H1 (cell line): ENCODE results near the gene SLX4IP. TPM values are rescaled to one million over a fixed set of nuclear protein-coding genes. Genes with fewer than 3 reads are reported as not detected.
A peak's percentile ranks its signal among the peaks of the same experiment; 100 is the strongest.

Experiments
- CTCF ChIA-PET: fragments of 300-600 bp; sonication (Branson Sonifier 250); formaldehyde crosslinking; loops from one replicate; lab custom pipeline; 2021; ENCODE audit not compliant: partially characterized antibody; lab: Charles Lee
- POLR2A ChIA-PET: fragments of 300-600 bp; sonication (Branson Sonifier 250); formaldehyde crosslinking; loops from one replicate; lab custom pipeline; 2021; ENCODE audit warnings: inconsistent platforms; ENCODE audit not compliant: partially characterized antibody; lab: Charles Lee
- DNase-seq, 2 experiments: peaks; one replicate each; pipeline versions ENCODE4 v3.0.0 to v3.0.0-alpha.2; 2010 to 2022; ENCODE audit warnings: low spot score in 2 of 2, low read depth in 1 of 2, mixed read lengths in 1 of 2
- FAIRE-seq: peaks from 2 replicates; lab custom pipeline; 2011; peaks lifted over from hg19 to GRCh38; lab: Jason Lieb, UNC
- H2AFZ ChIP-seq: 2 replicates; pipeline ENCODE4 v1.8.1; 2012; ENCODE audit warnings: low read length, inconsistent platforms
- H2AK5ac ChIP-seq: 2 replicates; pipeline ENCODE4 v1.6.1; 2013; ENCODE audit warnings: low read depth, low read length
- H2BK120ac ChIP-seq: replicated peaks from 2 replicates; pipeline ENCODE3; 2013; ENCODE audit warnings: low read depth, low read length, inconsistent platforms
- H2BK12ac ChIP-seq: 2 replicates; pipeline ENCODE4 v1.6.1; 2013; ENCODE audit warnings: low read depth, low read length
- H2BK15ac ChIP-seq: 2 replicates; pipeline ENCODE4 v1.6.1; 2013; ENCODE audit warnings: low read length
- H2BK20ac ChIP-seq: 2 replicates; pipeline ENCODE4 v1.6.1; 2013; ENCODE audit warnings: low read length
- H2BK5ac ChIP-seq: 2 replicates; pipeline ENCODE4 v1.6.1; 2013; ENCODE audit warnings: low read depth, low read length
- H3K14ac ChIP-seq: 2 replicates; pipeline ENCODE4 v1.6.1; 2013; ENCODE audit warnings: inconsistent platforms; ENCODE audit not compliant: insufficient read length
- H3K18ac ChIP-seq: 2 replicates; pipeline ENCODE4 v1.6.1; 2013; ENCODE audit warnings: low read length; ENCODE audit errors: extremely low read depth
- H3K23ac ChIP-seq: 2 replicates; pipeline ENCODE4 v1.6.1; 2013; ENCODE audit warnings: inconsistent platforms; ENCODE audit not compliant: insufficient read length
- H3K23me2 ChIP-seq: 2 replicates; pipeline ENCODE4 v1.6.1; 2013; ENCODE audit warnings: low read depth, low read length
- H3K27ac ChIP-seq: 2 replicates; pipeline ENCODE4 v1.6.1; 2011; ENCODE audit warnings: low read depth, low read length, inconsistent platforms
- H3K27me3 ChIP-seq, 4 experiments: replicated peaks in 1 of 4; 1 replicate in 1 of 4; 2 replicates in 3 of 4; pipeline versions ENCODE4 v1.6.1 to v1.8.1; 2011 to 2013; ENCODE audit warnings: low read length in 3 of 4, mild to moderate bottlenecking in 3 of 4, inconsistent platforms in 2 of 4, mixed read lengths in 2 of 4, moderate library complexity in 1 of 4; ENCODE audit not compliant: control insufficient read depth in 3 of 4, insufficient read depth in 3 of 4; ENCODE audit errors: extremely low read depth in 1 of 4
- H3K36me3 ChIP-seq, 4 experiments: 2 replicates each; pipeline versions ENCODE4 v1.6.1 to v1.8.1; 2011 to 2013; ENCODE audit warnings: mild to moderate bottlenecking in 4 of 4, low read length in 3 of 4, moderate library complexity in 2 of 4, control low read depth in 1 of 4, inconsistent platforms in 1 of 4; ENCODE audit not compliant: insufficient read depth in 4 of 4, control insufficient read depth in 2 of 4
- H3K4ac ChIP-seq: replicated peaks from 2 replicates; pipeline ENCODE3; 2013; ENCODE audit warnings: low read length, low read depth, mixed read lengths, inconsistent platforms; ENCODE audit not compliant: insufficient read length
- H3K4me1 ChIP-seq, 4 experiments: replicated peaks in 1 of 4; 1 replicate in 1 of 4; 2 replicates in 3 of 4; pipeline versions ENCODE4 v1.6.1 to v1.8.1; 2011 to 2013; ENCODE audit warnings: low read length in 3 of 4, inconsistent platforms in 2 of 4, mixed read lengths in 1 of 4; ENCODE audit not compliant: insufficient read depth in 4 of 4, control insufficient read depth in 3 of 4
- H3K4me2 ChIP-seq, 2 experiments: 2 replicates each; pipeline versions ENCODE4 v1.6.1 to v1.8.1; 2011 to 2013; ENCODE audit warnings: low read depth in 2 of 2, low read length in 2 of 2, control low read depth in 1 of 2, inconsistent platforms in 1 of 2, mild to moderate bottlenecking in 1 of 2; ENCODE audit not compliant: insufficient read depth in 1 of 2
- H3K4me3 ChIP-seq, 4 experiments: fragments of 200-600, 300-600 bp in 1 of 4; sonication (generic), shearing (Covaris generic), sonication (Bioruptor Twin) in 1 of 4; 2 replicates each; pipeline versions ENCODE4 v1.5.1 to v1.8.1; 2011 to 2016; ENCODE audit warnings: low read length in 4 of 4, low read depth in 3 of 4, control low read depth in 2 of 4, inconsistent platforms in 2 of 4, mild to moderate bottlenecking in 2 of 4, mixed read lengths in 1 of 4, moderate library complexity in 1 of 4; ENCODE audit not compliant: insufficient read depth in 2 of 4; ENCODE audit errors: extremely low read depth in 1 of 4
- H3K56ac ChIP-seq: replicated peaks from 2 replicates; pipeline ENCODE3; 2013; ENCODE audit warnings: low read depth, mild to moderate bottlenecking, mixed read lengths, low read length, inconsistent platforms; ENCODE audit not compliant: insufficient read length
- H3K79me1 ChIP-seq: 2 replicates; pipeline ENCODE4 v1.6.1; 2013; ENCODE audit warnings: low read depth, low read length, control low read depth
- H3K79me2 ChIP-seq, 2 experiments: 2 replicates each; pipeline versions ENCODE4 v1.6.1 to v1.8.1; 2012 to 2013; ENCODE audit warnings: low read length in 2 of 2, mild to moderate bottlenecking in 2 of 2, inconsistent platforms in 1 of 2; ENCODE audit not compliant: insufficient read depth in 2 of 2, control insufficient read depth in 1 of 2
- H3K9ac ChIP-seq, 4 experiments: replicated peaks in 1 of 4; 1 replicate in 1 of 4; 2 replicates in 3 of 4; pipeline versions ENCODE4 v1.6.1 to v1.8.1; 2011 to 2013; ENCODE audit warnings: low read depth in 3 of 4, low read length in 3 of 4, control low read depth in 2 of 4, mild to moderate bottlenecking in 2 of 4, moderate library complexity in 2 of 4, inconsistent platforms in 1 of 4; ENCODE audit errors: extremely low read depth in 1 of 4
- H3K9me3 ChIP-seq, 2 experiments: 2 replicates each; pipeline versions ENCODE4 v1.6.1 to v1.8.1; 2012 to 2013; ENCODE audit warnings: mild to moderate bottlenecking in 2 of 2, moderate library complexity in 2 of 2, control low read depth in 1 of 2, inconsistent platforms in 1 of 2, low read depth in 1 of 2, low read length in 1 of 2, mixed read lengths in 1 of 2; ENCODE audit not compliant: insufficient read depth in 2 of 2
- H4K20me1 ChIP-seq, 2 experiments: replicated peaks in 1 of 2; 2 replicates each; pipeline versions ENCODE3 to v1.8.1; 2011 to 2013; ENCODE audit warnings: inconsistent platforms in 2 of 2, low read length in 2 of 2, mild to moderate bottlenecking in 1 of 2; ENCODE audit not compliant: insufficient read depth in 2 of 2, control insufficient read depth in 1 of 2
- H4K5ac ChIP-seq: 2 replicates; pipeline ENCODE4 v1.6.1; 2013; ENCODE audit warnings: low read length, low read depth, mixed read lengths, inconsistent platforms; ENCODE audit not compliant: insufficient read length
- H4K8ac ChIP-seq: 2 replicates; pipeline ENCODE4 v1.8.0; 2013; ENCODE audit warnings: mild to moderate bottlenecking, moderate library complexity, low read length, inconsistent platforms; ENCODE audit not compliant: insufficient read depth; ENCODE audit errors: extremely low read depth
- H4K91ac ChIP-seq: replicated peaks from 2 replicates; pipeline ENCODE3; 2013; ENCODE audit warnings: low read length, mixed read lengths, inconsistent platforms; ENCODE audit not compliant: insufficient read length
- SP4 ChIP-seq: IDR thresholded peaks from 2 replicates; pipeline ENCODE4 v1.6.1; 2012; ENCODE audit warnings: low read length, inconsistent platforms
- polyA plus RNA-seq, 7 experiments: library from polyadenylated mRNA; depleted of rRNA in 3 of 7; stranded (reverse) in 5 of 7; unstranded in 2 of 7; fragments of >200 nt in 5 of 7; fragments of 200-250 nt in 2 of 7; gene quantifications; 1 replicate in 5 of 7; 2 replicates in 1 of 7; 4 replicates in 1 of 7; pipeline versions ENCODE4 v1.2.1 to v1.2.3, GENCODE V29; 2011 to 2013; ENCODE audit warnings: missing spikeins in 2 of 7, mixed read lengths in 2 of 7
- total RNA-seq: library from RNA; stranded (reverse); fragmentation: NEBNext Ultra II Directional; extraction: Animal tissue kit (Norgen Biotek cat#: 25700); gene quantifications from 2 replicates; pipeline ENCODE4 v1.2.1, GENCODE V29; 2021
- TF ChIP-seq, protein P1 (sequence below): IDR thresholded peaks from 2 replicates; pipeline ENCODE4 v1.6.1; 2012; ENCODE audit warnings: inconsistent platforms

The SLX4IP gene
- total and polyA plus RNA-seq, 2 of the 8 experiments (the other 6 are each of a cell fraction or from before 2014, with no cell fraction given) = 2.4 to 8.7 TPM

DNA sequence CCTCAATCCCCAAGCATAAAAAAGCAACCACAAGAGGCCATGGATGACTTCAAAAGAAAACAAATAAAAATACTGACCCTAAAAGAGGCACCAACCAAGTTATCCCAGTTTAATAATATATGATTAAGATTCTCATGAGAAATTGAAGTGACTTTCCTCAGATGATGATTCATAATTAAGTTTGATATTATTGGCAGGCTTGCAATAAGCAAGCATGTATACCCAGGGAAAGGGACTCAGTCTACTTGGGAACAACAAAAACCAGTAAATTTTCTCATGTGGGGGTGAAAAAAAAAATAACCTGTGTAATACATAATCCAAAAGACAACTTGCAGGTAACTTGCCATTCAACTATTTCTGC, 219.1 kb downstream of the SLX4IP start:
- no peak overlapping the region for H4K8ac ChIP-seq
- H2BK15ac ChIP-seq = no peak overlapping the region
- peaks cover 0 to 50% of the 10 kb centered on the region in 2 experiments; a peak in 2 of 4 replicates for H3K79me2 ChIP-seq
- H3K4me2 ChIP-seq = peak overlapping the region in 1 of 2 experiments; percentile 44; a peak in 1 of 4 replicates
- H2BK5ac ChIP-seq = no peak overlapping the region
- no peak overlapping the region for H3K4ac ChIP-seq
- ChIA-PET POLR2A (interaction anchor here (2.1 kb wide), 1 partner anchor 18 kb away, joined by 4 read pairs; no protein-coding TSS in a partner anchor), CTCF (interaction anchor here (1.1 kb wide), 1 partner anchor 10 kb away, joined by 3 read pairs; no protein-coding TSS in a partner anchor)
- H3K27me3 ChIP-seq = no peaks in the 10 kb centered on the region
- peaks cover 6 to 21% of the 10 kb centered on the region in 2 experiments for H4K20me1 ChIP-seq
- H2AFZ ChIP-seq = no peak overlapping the region
- no peak overlapping the region for H3K4me3 ChIP-seq
- H2BK120ac ChIP-seq = no peak overlapping the region
- H3K23ac ChIP-seq = no peak overlapping the region
- no peaks in the 10 kb centered on the region for H3K9me3 ChIP-seq
- no peak overlapping the region for H3K14ac ChIP-seq
- H3K23me2 ChIP-seq = no peaks in the 10 kb centered on the region
- H3K18ac ChIP-seq = no peak overlapping the region
- H3K79me1 ChIP-seq = peaks cover 13% of the 10 kb centered on the region
- no peak overlapping the region; the same call in 1 of the 2 replicates for H2AK5ac ChIP-seq
- H3K36me3 ChIP-seq = peaks cover 2 to 71% (median 24%) of the 10 kb centered on the region in 4 experiments; a peak in 6 of 8 replicates
- H3K4me1 ChIP-seq = peaks cover 9 to 31% (median 25%) of the 10 kb centered on the region in 4 experiments
- FAIRE-seq (no peak), DNase-seq (no peak)
- H4K5ac ChIP-seq = no peak overlapping the region
- no peak overlapping the region; the same call in 1 of the 2 replicates for H2BK12ac ChIP-seq
- no peak overlapping the region for H4K91ac ChIP-seq
- H3K9ac ChIP-seq = no peak overlapping the region
- TF ChIP-seq, protein P1, sequence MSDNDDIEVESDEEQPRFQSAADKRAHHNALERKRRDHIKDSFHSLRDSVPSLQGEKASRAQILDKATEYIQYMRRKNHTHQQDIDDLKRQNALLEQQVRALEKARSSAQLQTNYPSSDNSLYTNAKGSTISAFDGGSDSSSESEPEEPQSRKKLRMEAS = no peak
- TF ChIP-seq SP4 = no peak
- H3K27ac ChIP-seq = no peak overlapping the region
- H3K56ac ChIP-seq = no peak overlapping the region
- H2BK20ac ChIP-seq = no peak overlapping the region
